Ovary (tissue), 9 donors: ENCODE measurements around the gene NHERF1. TPM values are rescaled to one million over a fixed set of nuclear protein-coding genes. Genes with fewer than 3 reads are reported as not detected.

ENCODE experiments used
- DNase-seq, 5 donors: peaks; one replicate each; pipeline ENCODE4 v3.0.0-alpha.2; 2019 to 2020
- H3K27ac ChIP-seq, 2 donors: fragments of 200-600 bp; one replicate each; pipeline versions ENCODE4 v1.5.1 to v1.8.0; 2019 to 2022
- H3K27me3 ChIP-seq: fragments of 200-600 bp; one replicate; pipeline ENCODE4 v1.8.0; 2022
- H3K36me3 ChIP-seq: fragments of 200-600 bp; sonication (generic); one replicate; pipeline ENCODE4 v1.5.1; 2019
- H3K4me1 ChIP-seq: one replicate; pipeline ENCODE4 v1.8.1; 2013; ENCODE audit warnings: mild to moderate bottlenecking, moderate library complexity; ENCODE audit not compliant: insufficient read depth
- H3K4me3 ChIP-seq: fragments of 200-600 bp; sonication (generic); one replicate; pipeline ENCODE4 v1.5.1; 2017
- H3K9me3 ChIP-seq, 2 donors: fragments of 200-600 bp in 1 of 2; sonication (generic) in 1 of 2; one replicate each; pipeline versions ENCODE4 v1.5.1 to v1.8.1; 2013 to 2019; ENCODE audit warnings: mild to moderate bottlenecking in 1 of 2, moderate library complexity in 1 of 2
- CTCF ChIP-seq, 3 donors: fragments of 450-650 bp in 2 of 3; fragments of 200-600 bp in 1 of 3; IDR thresholded peaks; one replicate each; pipeline versions ENCODE4 v1.5.1 to v1.8.0; 2016 to 2022; ENCODE audit warnings: antibody characterized with exemption in 3 of 3, mild to moderate bottlenecking in 1 of 3
- EP300 ChIP-seq: sonication (generic); formaldehyde crosslinking; IDR thresholded peaks from one replicate; pipeline ENCODE4 v1.6.1; 2017; ENCODE audit warnings: antibody characterized with exemption
- POLR2A ChIP-seq: fragments of 450-650 bp; IDR thresholded peaks from one replicate; pipeline ENCODE4 v1.6.1; 2017; ENCODE audit warnings: antibody characterized with exemption, mild to moderate bottlenecking, moderate library complexity
- WGBS, 3 donors: extraction: QIAGEN DNeasy Blood & Tissue Kit in 1 of 3; methylation state at CpG; one replicate each; pipeline versions ENCODE4 v1.1.5 to v1.1.7; 2013 to 2017; 5-methylcytosine and 5-hydroxymethylcytosine counted together
- intact Hi-C, 4 donors: fragments of 100-400 bp; cut with DNase I; formaldehyde crosslinking; loops; one replicate each; pipeline versions ENCODE4 v1.11.0 to v1.15.1; 2022 to 2023
- polyA plus RNA-seq, 2 donors: library from polyadenylated mRNA; stranded (reverse); fragments of 200-250 nt in 1 of 2; fragments of 350-450 nt in 1 of 2; fragmentation: Illumina TruSeq in 1 of 2; extraction: RNeasy Lipid Tissue Mini Kit (QIAGEN cat#74804) in 1 of 2; gene quantifications; one replicate each; pipeline ENCODE4 v1.2.3, GENCODE V29; 2013 to 2014
- total RNA-seq, 7 donors: library from RNA; depleted of rRNA in 2 of 7; stranded (reverse); fragments of >200 nt in 2 of 7; fragmentation: NEBNext Ultra II Directional in 3 of 7; extraction: Animal tissue kit (Norgen Biotek cat#: 25700) in 3 of 7; gene quantifications; one replicate each; pipeline versions ENCODE4 v1.1.0 to v1.2.4, GENCODE V29; 2016 to 2023
- donor health status: DM: no; HTN: no; CAD: no; lungs with moderate emphysema.
- donor health status: DM: no; HTN: no; CAD: no.
- donor health status: Bipolar disorder and iron deficiency.
- donor health status: DM: yes; HTN: yes; CAD: no.
- donor health status: DM: no; HTN: no; CAD: no.
- donor health status: DM: yes; HTN: yes; CAD: no.

NHERF1 gene
- total and polyA plus RNA-seq, 9 donors: 12.1 to 101 (median 21.0) TPM

- no peaks in the 10 kb centered on the region for H3K27me3 ChIP-seq
- no peak overlapping the region for H3K4me3 ChIP-seq
- H3K27ac ChIP-seq: no peak overlapping the region
- H3K9me3 ChIP-seq: no peaks in the 10 kb centered on the region
- intact Hi-C loops: no loop called here
- WGBS, 3 donors: 86 to 91% (median 88%) methylated on average over 16 of the region's 16 CpGs
- no peak for DNase-seq
- H3K4me1 ChIP-seq: no peaks in the 10 kb centered on the region
- TF ChIP-seq CTCF (IDR thresholded peaks at IDR 0.05) (no peak), EP300 (no peak), POLR2A (no peak)
- no peaks in the 10 kb centered on the region for H3K36me3 ChIP-seq
These were observed 38.1 kb downstream of the NHERF1 start for GRCh38 chr17:74786431-74787055.

- DNase-seq: no peak
- H3K27me3 ChIP-seq: no peaks in the 10 kb centered on the region
- H3K27ac ChIP-seq: no peak overlapping the region
- H3K9me3 ChIP-seq: no peaks in the 10 kb centered on the region
- H3K36me3 ChIP-seq: no peaks in the 10 kb centered on the region
- no peaks in the 10 kb centered on the region for H3K4me1 ChIP-seq
- 84 to 87% (median 86%) methylated on average over 21 of the region's 21 CpGs for WGBS, 3 donors
- intact Hi-C loops: loop anchor here (2.0 to 10.0 kb wide), 7 partner anchors 72 to 168 kb away; no protein-coding TSS in a partner anchor
- no peak overlapping the region for H3K4me3 ChIP-seq
- TF ChIP-seq POLR2A (no peak), EP300 (no peak), CTCF (IDR thresholded peaks at IDR 0.05) (no peak)
These were observed 42.0 kb downstream of the NHERF1 start for GRCh38 chr17:74790161-74791058.

- Histone ChIP-seq H3K4me1 (no peaks in the 10 kb centered on the region), H3K36me3 (no peaks in the 10 kb centered on the region)
These were observed 44.2 kb downstream of the NHERF1 start for GRCh38 chr17:74792586-74793105.

More at GRCh38 chr17:74792586-74793105, 44.2 kb downstream of the NHERF1 start:
- H3K9me3 ChIP-seq: no peaks in the 10 kb centered on the region
- TF ChIP-seq EP300: no peak
- TF ChIP-seq POLR2A: no peak
- TF ChIP-seq CTCF (IDR thresholded peaks at IDR 0.05): no peak
- DNase-seq: no peak
- H3K27ac ChIP-seq: no peak overlapping the region
- intact Hi-C loops: loop anchor here in 3 of 4 donors (5.0 to 10.0 kb wide), 4 partner anchors 70 to 165 kb away; no protein-coding TSS in a partner anchor
- no peak overlapping the region for H3K4me3 ChIP-seq
- H3K27me3 ChIP-seq: no peaks in the 10 kb centered on the region
- 89 to 92% (median 89%) methylated on average over 12 of the region's 12 CpGs for WGBS, 3 donors
